ENCODE results near the gene SUSD4. TPM values are rescaled to one million over a fixed set of nuclear protein-coding genes. Genes with fewer than 3 reads are reported as not detected.

Gene SUSD4
- total and polyA plus RNA-seq, 10 of the 15 experiments (the other 5 are each of a cell fraction or from before 2014, with no cell fraction given): 0.13 to 1.1 (median 0.26) TPM; not detected in 3

GRCh38 chr1:223188618-223189356, 175.2 kb downstream of the SUSD4 start:
- ChIA-PET RAD21 (ENCODE audit: unreplicated experiment) (interaction anchor here (1.3 to 2.1 kb wide), 4 partner anchors 8 to 46 kb away, joined by 4 to 9 read pairs (median 6); partner anchors contain the start of gene TLR5), SMC1A (ENCODE audit: uncharacterized antibody, unreplicated experiment) (interaction anchor here (0.6 to 2.7 kb wide), 6 partner anchors 8 to 56 kb away, joined by 3 to 13 read pairs (median 4); no protein-coding TSS in a partner anchor), CTCF (interaction anchor here (1.3 to 3.4 kb wide), 4 partner anchors 8 to 55 kb away, joined by 4 to 15 read pairs (median 7); no protein-coding TSS in a partner anchor), POLR2A (interaction anchor here (0.6 to 1.5 kb wide), 4 partner anchors 9 to 55 kb away, joined by 3 to 4 read pairs (median 3); partner anchors contain the start of gene TLR5)
- no peak overlapping the region for H3K9ac ChIP-seq (ENCODE audit: control insufficient read depth, insufficient read depth, low read length)
- ATAC-seq: no peak
- WGBS (ENCODE audit: insufficient coverage, insufficient replicate concordance, low lambda C conversion rate, missing lambda C conversion rate): 42% methylated on average over 5 of the region's 5 CpGs
- no peak for DNase-seq (ENCODE audit: low read depth, low spot score)
- H3K4me1 ChIP-seq (ENCODE audit: control insufficient read depth, insufficient read depth, low read length): no peaks in the 10 kb centered on the region; the same call in 1 of the 2 replicates
- H4K20me1 ChIP-seq (ENCODE audit: control insufficient read depth, insufficient read depth): no peaks in the 10 kb centered on the region
- no peaks in the 10 kb centered on the region for H3K27me3 ChIP-seq (replicated peaks in 1 of 2; ENCODE audit: control insufficient read depth in 2 of 2, insufficient read depth in 2 of 2, low read length in 1 of 2)
- BruUV-seq (replicated peaks): no TSS peak
- FAIRE-seq: no peak
- H3K4me2 ChIP-seq (ENCODE audit: control insufficient read depth, insufficient read depth): no peak overlapping the region
- no peaks in the 10 kb centered on the region for H3K9me3 ChIP-seq (replicated peaks; ENCODE audit: control insufficient read depth, insufficient read depth, low read length)
- TF ChIP-seq CTCF (IDR thresholded peaks at IDR 0.05 in 2 of 3, conservative IDR thresholded peaks at IDR 0.05 in 1 of 3; ENCODE audit: control insufficient read depth in 2 of 3, extremely low read depth in 1 of 3, insufficient read depth in 1 of 3, low read depth in 3 of 3, low read length in 3 of 3) (no peak), RFX5 (IDR thresholded peaks at IDR 0.05; ENCODE audit: low read depth, low read length) (no peak), USF1 (IDR thresholded peaks at IDR 0.05; ENCODE audit: borderline replicate concordance, extremely low read length, insufficient read depth, low read depth, low read length) (no peak)
- no peak overlapping the region for H2AFZ ChIP-seq (ENCODE audit: control insufficient read depth, low read depth, low read length)
- H3K27ac ChIP-seq (ENCODE audit: control insufficient read depth, insufficient read depth): no peak overlapping the region
- intact Hi-C loops (cut with micrococcal nuclease; ENCODE audit: unreplicated experiment) (no loop called here), in situ Hi-C loops (cut with MboI) (no loop called here)
- H3K36me3 ChIP-seq (ENCODE audit: control insufficient read depth in 2 of 2, insufficient read depth in 2 of 2, low read length in 1 of 2): no peaks in the 10 kb centered on the region; a peak in 1 of 4 replicates
- no peak overlapping the region for H3K4me3 ChIP-seq
- no peaks in the 10 kb centered on the region for H3K79me2 ChIP-seq (ENCODE audit: control insufficient read depth, insufficient read depth, low read length)

Measured in GM12878 (cell line).